GM18505 (cell line): ENCODE measurements around the gene ACOT9.
"Not testable (repeated sequence)": the region's sequence is repeated elsewhere in the genome, so short reads cannot be mapped to it uniquely, and the experiment has no call there.

ENCODE experiments used
- ATAC-seq: cut with Tn5 transposase; IDR thresholded peaks from one replicate; pipeline ENCODE4 v1.9.1; 2021; ENCODE audit not compliant: unreplicated experiment
- POLR2A ChIP-seq: IDR thresholded peaks from 4 replicates; pipeline ENCODE4 v1.6.1; 2011; ENCODE audit warnings: borderline replicate concordance; ENCODE audit not compliant: insufficient read depth, insufficient read length; ENCODE audit errors: extremely low read depth

Gene ACOT9

GRCh38 chrX:23752740-23753415 is 9.8 kb upstream of the ACOT9 start:
- no peak for TF ChIP-seq POLR2A
- ATAC-seq, result no peak

DNA sequence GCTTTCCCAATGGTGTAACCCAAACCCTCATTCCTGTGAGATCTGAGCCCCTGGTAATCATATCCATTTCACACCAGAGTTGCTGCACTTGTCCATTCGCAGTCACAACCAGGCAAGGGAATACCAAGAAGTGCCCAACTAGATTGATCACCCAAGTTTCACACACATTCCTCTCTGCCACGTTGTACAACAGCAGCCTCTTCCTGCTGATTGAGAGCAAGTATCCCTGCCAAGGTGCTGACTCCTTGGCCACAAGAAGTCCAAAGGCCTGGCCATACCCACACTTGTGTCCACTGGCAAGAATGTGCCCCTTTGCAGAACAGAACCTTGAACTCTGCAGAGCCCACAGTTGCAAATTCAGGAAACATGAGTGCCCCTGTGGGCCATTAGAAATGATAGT is 6.5 kb upstream of the ACOT9 start:
- TF ChIP-seq POLR2A, result no peak
- no peak for ATAC-seq

DNA sequence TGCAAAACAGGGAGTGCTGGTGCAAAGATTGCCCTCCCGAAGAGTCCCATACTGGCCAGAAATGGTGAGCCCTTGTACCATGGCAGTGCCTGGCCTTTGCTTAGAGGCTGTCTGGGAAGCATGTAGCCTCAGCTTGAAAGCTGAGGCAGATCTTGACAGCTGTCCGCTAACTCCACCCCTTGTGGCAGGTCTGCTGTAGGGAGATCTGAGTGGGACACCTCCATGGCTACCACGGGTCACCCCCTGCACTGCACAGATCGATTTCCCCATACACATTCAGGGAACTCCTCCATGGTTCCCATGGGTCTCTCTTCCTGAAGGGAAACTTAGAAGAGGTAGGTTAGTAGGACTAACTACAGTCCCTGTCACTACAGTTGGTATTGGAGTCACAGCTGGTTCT is 6.1 kb upstream of the ACOT9 start:
- no peak for TF ChIP-seq POLR2A
- ATAC-seq, result no peak

GRCh38 chrX:23745786-23746185 is 2.7 kb upstream of the ACOT9 start:
- no peak for ATAC-seq
- TF ChIP-seq POLR2A, result no peak

DNA sequence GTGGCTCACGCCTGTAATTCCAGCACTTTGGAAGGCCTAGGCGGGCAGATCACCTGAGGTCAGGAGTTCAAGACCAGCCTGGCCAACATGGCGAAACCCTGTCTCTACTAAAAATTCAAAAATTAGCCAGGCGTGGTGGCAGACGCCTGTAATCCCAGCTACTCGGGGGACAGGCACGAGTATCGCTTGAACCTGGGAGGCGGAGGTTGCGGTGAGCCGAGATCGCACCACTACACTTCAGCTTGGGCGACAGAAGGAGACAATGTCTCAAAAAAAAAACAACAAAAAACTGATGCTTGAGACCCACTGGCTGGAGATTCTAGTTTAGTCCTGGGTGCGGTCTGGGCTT is 521 bp upstream of the ACOT9 start:
- not testable (repeated sequence) for ATAC-seq

- ATAC-seq, result no peak
- no peak for TF ChIP-seq POLR2A
Observed at GRCh38 chrX:23742174-23742696, 841 bp downstream of the ACOT9 start.

DNA sequence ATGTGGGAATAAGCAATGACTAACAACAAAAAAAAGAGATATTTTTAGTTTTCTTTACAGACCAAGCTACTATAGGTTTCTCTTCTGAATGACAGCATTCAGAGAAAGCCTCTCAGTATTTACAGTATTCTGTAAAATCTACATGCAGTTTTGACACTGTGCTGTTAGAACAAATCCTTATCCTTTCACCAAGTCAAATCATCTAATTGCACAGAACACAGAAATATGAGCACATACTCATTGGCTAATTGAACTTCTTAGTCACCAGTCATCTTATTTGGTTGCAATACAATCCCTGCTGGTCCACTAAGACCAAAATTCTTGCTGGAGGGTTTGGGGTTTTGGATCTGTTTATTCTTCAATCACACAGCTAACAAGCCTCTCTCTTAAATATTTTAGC is 5.7 kb downstream of the ACOT9 start:
- no peak for ATAC-seq
- TF ChIP-seq POLR2A, result no peak

GRCh38 chrX:23736030-23736429 is 7.0 kb downstream of the ACOT9 start:
- no peak for TF ChIP-seq POLR2A
- ATAC-seq, result no peak

- no peak for TF ChIP-seq POLR2A
- ATAC-seq, result peak; percentile 78
Observed at GRCh38 chrX:23732704-23733103, 10.4 kb downstream of the ACOT9 start.

DNA sequence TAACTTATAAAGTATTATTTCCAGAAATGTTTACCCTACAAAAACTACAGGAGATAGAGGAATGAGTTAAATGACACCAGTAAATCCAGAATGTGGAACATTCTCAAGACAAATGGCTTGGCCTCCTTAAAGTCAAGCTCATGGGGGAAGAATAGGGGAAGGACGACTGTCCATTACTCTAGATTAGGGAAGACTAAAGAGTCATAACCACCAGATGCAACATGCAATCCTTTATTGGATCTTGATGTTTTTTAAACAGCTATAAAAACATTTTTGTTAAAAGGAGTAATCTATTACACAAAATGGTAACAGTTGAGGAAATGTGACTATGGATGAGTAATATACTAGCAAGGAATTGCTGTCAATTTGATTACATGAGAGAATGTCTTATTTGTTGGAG is 11.1 kb downstream of the ACOT9 start:
- ATAC-seq, result no peak

DNA sequence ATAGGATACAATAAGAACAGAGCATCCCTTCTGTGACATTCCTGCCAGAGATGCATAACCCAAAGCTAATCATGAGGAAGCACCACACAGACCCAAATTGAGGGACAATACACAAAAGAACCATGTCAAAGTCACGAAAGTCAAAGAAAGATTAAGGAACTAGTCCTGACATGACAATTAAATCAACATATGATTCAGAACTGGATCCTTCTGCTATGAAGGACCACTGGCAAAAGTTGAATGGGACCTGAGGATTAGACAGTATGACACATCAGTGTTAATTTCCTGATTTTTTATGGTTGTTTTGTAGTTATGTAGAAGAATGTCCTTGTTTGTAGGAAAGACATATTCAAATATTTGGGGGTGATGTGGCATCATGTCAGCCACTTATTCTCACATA is 13.9 kb downstream of the ACOT9 start:
- no peak for ATAC-seq
- no peak for TF ChIP-seq POLR2A

More for the DNA sequence above, 11.1 kb downstream of the ACOT9 start:
- TF ChIP-seq POLR2A, result no peak

DNA sequence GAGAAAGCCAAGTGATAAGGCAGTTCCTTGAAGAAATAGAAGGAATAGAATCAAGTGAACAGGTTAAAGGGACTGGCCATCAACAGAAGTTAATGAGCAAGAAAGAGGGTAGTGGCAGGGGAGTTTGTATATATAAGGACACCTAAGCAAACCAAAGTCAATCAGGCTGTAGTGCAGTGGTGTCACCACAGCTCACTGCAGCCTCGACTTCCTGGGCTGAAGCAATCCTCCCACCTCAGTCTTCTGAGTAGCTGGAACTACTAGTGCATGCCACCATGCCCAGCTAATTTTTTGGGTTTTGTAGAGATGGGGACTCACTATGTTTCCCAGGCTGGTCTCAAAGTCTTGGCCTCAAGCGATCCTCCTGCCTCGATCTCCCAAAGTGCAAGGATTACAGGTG is 15.9 kb downstream of the ACOT9 start:
- TF ChIP-seq POLR2A, result no peak
- ATAC-seq, result no peak

DNA sequence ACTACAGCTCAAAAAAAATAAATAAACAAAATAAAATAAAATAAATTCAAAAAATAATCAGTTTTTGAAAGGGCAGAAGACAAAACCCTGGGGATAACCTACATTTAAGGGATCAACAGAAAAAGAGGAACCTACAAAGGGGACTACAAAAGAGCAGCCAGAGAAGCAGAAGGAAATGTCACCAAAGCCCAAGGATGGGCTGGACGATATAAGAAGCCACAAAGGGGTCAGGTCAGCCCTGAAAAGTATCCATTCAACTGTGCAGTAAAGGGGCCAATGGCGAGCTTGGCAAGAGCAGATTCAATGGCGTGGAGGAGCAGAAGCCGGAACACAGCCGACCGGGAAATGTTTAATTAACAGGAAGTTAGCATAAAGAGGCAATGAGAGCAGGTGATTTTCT is 16.9 kb downstream of the ACOT9 start:
- TF ChIP-seq POLR2A, result no peak
- ATAC-seq, result no peak

GRCh38 chrX:23720117-23720677 is 22.9 kb downstream of the ACOT9 start:
- ATAC-seq, result no peak
- TF ChIP-seq POLR2A, result no peak
